NK-92 (cell line): Measurements from ENCODE around the gene TFAM.
"Not testable (repeated sequence)": the region's sequence is repeated elsewhere in the genome, so short reads cannot be mapped to it uniquely, and the experiment has no call there.

Experiments used
- DNase-seq: peaks from one replicate; lab custom pipeline; 2025; ENCODE audit not compliant: unreplicated experiment; lab: John Stamatoyannopoulos, UW

The TFAM gene

DNA sequence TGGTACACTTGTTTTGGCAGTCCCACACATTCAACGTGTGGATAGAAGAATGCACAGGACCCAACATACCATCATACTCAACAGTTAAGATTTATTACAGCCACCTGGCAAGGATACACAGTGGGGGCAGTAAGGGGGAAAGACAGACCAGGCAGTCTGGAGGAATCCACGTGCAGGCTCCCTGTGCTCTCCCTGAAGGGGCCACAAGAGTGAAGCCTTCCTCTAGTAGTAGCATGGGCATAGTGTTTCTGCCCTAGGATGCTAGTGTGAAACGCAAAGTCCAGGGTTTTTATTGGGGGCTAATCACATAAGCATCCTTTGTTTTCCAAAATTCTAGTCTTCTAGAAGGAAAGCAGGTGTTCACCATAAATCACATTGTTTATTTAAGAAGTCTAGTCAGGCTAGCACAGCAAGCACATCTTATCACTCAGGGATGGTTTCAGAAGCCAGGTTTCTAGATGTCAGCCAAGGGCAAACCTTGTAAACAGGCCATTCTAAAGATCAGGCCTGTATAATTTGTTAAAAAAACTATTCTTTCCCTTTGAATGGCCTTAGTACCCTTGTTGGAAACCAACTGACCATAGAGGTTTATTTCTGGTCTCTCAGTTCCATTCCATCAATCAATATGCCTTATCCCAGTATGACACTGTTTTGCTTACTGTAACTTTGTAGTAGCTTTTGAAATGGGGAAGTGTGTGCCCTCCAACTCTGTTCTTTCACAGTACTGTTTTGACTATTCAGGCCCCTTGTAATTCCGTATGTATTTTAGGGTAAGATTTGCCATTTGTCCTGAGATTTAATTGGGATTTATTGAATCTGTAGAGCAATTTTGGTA lies 12.4 kb upstream of the TFAM start:
- DNase-seq: no peak

DNA sequence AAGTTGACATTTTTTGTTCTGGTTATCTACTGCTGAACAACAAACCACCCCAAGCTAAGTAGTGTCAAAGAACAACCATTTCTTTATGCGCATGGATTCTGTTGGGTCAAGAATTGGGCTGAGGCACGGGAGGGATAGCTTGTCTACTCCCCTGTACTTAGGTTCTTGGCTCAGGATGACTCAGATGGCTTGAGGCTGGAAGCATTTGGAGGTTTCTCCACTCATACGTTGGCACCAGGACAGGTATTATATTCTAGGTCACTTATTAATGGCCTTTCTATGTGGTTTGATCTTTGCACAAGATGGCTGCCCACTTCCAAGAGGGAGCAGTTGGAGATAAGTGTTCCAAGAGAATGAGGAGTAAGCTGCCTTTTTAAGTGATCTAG lies 11.8 kb upstream of the TFAM start:
- no peak for DNase-seq

DNA sequence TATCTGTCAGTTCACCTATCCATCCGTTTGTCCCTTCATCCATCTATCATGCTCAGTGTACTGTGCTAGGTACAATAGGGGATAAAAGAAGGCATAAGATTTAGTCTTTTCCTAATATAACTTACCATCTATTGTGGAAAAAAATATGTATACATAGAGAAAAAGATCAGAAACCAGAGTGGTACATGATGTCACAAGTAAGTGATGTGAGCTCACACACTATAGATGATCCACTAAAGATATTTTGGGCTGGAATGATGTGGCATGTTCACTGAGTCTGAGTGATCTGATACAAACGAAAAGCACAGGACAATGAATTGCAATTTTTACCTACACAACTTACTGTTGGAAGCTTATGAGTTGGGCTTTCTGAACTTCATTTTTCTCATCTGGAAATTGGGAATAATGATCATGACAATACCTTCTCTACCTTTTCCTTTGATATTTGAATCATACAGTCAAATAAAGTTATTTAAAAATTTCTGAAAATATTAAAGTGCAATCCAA lies 2.7 kb upstream of the TFAM start:
- no peak for DNase-seq

DNA sequence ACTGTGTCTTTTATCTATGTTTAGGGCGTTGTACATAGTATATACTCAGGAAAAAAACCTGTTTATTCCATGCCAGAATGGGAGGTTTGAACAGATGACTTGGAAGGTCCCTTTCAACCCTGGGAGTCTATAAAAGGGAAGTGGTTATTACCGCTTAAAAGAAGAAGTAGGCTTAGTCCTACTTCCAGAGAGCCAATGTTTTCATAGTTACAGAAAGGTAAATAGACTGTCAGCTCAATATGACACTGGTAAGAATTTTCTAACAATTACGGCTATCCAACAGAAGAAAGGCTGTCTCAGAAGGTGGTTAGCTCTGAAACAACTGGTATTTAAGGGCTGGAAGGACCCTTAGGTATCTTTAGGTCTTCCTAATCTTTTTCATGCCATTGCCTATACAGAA lies 1.1 kb upstream of the TFAM start:
- no peak for DNase-seq

DNA sequence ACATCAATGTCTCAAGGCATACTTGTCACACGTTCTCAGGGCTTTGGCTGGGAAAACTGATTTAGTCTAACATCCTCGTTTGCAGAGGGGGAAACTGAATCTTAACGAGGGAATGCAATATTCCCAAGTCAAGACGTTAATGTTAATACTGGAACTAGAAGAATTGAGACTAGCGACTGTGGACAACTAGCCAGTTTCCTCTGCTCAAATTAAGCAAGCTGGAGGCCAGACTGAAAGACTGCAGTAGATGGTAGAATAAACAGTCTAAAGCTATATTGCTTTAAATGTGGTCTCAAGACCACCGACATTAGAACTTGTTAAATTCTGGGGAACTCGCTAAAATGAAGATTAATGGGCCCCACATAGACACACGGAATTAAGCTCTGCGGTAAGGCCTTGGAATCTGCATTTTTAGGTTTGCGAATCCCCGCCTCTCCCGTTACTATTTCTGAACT lies 639 bp upstream of the TFAM start:
- DNase-seq: no peak

DNA sequence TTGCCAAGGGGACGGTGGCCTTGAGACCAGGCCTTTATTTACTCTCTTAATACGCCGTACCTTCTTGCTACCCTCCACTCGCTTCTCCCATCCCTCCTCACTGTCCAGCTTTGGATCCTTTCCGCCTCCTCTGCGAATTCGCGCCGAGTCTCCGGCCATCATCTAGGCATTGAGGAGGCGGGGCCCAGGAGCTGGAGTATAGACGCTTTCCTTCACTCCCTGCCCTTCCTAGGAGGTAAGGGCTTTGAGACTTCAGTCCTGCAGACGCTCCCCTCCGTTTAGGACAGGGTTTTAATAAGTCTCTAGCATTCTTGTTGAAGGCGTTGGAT lies 538 bp downstream of the TFAM start:
- no peak for DNase-seq

DNA sequence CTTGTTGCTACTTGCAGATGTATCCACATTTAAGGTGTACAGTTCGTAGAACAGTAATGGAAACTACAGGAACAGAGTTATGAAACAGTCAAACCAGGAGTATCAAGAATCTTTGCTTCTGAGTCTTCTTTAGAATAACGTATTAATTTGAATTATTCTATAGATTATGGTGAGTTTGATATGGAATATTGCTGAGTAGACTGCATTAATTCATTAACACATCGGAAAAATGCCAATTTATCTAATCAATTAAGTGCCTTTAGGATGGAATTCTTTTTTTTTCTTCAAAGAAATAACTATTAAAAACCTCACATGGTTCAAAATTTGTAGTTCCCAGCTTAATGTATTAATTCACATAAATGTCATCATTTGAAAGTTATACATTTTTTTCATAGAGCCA lies 3.8 kb downstream of the TFAM start:
- no peak for DNase-seq

DNA sequence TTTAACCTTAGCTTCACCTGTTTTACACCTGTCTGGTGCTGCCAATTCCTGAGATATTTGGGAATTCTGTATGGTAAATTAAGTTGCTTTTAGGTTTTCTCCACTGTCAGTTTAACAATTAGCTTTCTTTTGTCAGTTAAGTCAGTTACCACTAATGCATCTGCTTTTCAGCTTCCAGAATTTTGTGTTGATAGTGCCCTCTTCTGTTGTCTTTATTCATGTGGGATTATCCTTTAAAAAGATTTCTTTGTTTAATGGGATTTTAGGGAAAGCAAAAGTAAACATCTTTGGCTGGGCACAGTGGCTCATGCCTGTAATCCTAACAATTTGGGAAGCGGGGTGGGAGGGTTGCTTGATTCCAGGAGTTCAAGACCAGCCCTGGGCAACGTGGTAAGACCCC lies 8.1 kb downstream of the TFAM start:
- DNase-seq: no peak

DNA sequence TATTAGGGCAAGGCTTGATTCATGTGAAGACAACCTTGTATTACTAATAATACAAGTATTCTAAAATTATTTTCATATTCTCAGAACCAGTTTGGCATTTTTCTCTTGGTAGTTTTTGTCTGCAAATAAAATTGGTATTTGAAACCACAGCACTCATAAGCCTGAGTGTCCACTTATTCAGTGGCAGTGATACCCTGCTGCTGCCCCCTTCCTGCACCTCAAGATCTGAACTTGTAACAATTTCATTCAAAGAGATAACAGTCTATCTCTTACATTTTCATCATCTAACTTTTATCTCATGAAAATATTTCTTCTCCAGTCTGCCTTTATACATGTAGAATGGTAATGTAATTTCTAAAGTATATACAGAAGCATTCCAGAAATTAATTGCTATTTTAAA lies 9.3 kb downstream of the TFAM start:
- no peak for DNase-seq

DNA sequence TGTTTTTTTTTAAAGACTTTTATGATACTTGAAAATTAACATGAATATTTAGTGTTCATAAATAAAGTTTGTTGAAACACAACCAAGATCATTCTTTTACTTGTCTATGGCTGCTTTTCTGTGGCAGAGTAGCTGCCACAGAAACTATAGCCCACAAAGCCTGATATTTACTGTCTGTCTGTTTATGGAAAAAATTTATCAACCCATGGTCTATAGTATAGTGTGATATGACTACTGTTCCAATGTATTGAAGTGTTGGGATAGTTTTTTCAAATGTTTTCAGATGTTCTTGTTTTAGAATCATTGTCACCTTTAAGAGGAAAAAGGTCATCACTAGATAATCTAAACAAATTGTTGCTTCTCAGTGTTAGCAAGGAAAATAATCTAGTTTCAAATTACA lies 10.8 kb downstream of the TFAM start:
- no peak for DNase-seq

DNA sequence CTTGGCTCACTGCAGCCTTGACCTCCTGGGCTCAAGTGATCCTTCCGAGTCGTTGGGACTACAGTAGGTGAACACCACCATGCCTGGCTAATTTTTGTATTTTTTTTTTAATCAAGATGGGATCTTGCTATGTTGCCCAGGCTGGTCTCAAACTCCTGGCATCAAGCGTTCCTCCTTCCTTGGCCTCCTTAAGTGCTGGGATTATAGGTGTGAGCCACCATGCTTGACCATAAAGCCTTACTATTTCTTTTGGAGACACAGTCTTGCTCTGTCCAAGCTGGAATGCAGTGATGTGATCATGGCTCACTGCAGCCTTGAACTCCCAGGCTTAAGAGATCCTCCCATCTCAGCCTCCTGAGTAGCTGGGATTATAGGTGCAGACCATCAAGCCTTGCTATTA lies 12.6 kb downstream of the TFAM start:
- no peak for DNase-seq

DNA sequence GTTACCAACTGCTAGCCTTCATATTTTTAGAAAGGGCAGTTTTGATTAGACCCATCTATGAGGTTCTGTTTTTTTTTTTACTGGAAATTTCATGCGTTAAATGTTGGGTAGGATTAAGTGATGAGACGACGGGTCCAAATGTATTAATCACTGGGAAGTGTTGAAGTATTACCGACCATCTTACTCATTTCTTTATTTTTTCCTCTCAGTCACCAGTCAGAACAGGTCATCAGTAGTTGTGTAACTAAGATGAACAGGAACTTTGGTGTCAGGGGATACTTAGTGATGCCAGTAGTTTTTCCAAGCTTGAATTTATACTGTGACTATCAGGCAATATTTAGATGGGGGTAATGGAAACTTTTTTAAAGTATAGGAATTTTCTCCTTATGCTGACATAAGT lies 14.2 kb downstream of the TFAM start:
- DNase-seq: no peak

DNA sequence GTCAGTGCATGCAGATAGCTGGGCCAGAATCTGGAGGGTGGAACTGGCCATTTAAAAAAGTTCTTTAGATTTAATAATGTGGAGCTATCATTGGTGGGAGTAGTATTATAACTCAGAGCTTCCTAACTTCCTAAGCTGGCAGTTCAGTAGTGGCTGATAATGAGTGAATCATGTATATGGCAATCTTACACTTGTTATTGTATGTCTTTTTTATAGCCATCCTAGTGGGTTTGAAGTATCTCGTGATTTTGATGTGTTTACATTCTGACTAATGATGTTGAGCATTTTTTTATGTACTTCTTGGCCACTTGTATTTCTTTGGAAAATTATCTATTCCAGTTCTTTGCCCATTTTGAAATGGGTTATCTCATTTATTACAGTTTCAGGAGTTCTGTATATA lies 15.4 kb downstream of the TFAM start:
- no peak for DNase-seq

DNA sequence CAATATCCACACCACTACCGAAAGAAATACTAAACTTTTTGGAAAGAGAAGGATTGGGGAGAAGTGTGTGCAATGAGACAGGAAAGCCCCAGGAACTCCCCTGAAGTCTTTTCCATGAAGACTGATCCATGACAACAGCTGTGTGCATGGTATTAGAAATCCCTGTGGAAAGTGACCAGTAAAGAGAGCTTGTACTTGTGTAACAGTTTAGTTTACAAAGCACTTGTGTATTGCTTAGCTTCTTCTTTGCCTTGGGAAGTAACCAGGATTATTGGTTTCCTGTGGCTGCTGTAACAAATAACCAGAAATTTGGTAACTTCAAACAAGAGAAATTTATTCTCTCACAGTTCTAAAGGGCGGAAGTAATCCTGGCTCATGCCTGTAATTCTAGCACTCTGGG lies 18.8 kb downstream of the TFAM start:
- DNase-seq: no peak

DNA sequence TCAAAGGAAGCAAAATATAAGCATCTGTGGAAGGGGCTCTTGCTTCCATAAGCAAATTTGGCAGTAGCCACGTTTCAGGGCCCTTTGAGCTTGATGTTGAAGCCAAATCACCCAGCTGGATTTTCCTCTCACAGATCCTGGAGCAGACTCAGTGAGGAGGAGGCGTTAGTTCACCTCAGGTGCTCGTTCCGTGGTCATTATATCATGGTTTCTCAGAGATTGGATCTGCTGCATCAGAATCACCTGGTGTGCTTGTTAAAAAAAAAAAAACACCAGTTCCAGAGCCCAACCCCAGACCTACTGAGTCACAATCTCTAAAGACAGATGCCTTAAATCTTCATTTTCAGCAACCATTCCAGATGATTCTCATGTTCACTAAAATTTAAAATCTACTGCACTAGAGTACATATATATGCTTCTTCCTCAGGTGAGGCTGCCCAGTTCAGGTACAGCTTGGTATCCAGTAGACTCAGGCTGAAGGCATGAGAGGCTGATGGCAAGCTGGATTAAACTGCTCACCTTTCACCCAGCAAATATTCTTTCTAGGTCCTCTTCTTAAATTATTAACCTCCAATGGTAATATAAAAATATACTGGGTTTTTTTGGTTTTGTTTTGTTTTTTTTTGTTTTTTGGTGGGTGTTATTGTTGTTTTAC lies 24.9 kb downstream of the TFAM start:
- no peak for DNase-seq

DNA sequence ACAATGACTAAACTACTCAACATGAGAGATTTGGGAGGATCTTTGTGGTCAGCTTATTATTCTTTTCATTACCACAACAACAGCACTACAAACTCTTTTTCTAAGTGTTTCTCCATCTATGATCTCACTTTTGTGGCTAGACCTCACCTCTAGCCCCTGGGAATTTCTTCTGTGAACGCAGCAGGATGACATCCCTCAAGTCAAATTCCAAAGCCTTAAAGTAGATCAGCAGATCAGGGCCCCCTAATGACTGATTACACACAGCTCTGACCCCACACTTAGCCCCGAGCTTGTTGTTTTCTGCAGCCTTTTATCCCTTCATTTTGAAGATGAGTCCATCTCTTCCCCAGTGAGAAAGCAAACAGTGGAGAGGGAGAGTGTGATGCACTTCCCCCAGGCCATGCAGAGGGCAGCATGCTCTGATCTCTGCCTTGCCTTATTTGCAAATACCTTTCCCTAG lies 27.3 kb downstream of the TFAM start:
- DNase-seq: no peak

DNA sequence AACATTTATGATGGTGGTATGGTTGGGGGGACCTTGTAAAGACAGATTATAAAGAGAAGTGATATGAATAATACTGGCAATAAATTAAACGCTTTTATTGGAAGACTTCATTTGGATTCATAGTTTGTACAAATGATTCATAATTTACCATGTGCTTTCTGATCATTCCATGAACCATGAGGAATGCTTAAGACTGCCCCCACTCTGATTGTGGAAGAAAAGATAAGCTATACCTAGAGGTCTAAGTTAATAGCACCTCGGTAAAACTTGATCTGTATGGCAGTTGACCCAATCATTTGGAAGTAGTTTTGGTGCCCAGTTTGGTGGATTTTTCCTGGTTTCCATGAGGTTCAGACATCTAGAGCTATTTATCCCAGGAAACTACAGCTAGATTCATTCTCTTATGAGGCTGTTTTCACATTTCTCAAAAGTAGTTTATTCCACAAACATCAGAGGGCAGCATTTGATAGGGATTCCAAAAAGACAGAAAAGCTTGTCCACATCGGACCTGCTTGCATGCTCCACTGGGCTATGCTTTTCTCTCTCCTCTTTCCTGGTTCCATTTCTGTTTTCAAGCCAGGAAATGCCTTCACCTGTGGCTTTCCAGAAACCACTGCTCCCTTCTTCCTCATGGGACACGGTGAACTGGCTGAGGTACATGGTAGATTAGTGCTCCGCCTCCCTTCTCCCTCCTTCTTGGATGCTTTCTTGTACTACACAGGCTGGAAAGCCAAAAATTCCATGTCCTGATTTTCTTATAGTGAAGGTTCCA lies 29.2 kb downstream of the TFAM start:
- DNase-seq: no peak

DNA sequence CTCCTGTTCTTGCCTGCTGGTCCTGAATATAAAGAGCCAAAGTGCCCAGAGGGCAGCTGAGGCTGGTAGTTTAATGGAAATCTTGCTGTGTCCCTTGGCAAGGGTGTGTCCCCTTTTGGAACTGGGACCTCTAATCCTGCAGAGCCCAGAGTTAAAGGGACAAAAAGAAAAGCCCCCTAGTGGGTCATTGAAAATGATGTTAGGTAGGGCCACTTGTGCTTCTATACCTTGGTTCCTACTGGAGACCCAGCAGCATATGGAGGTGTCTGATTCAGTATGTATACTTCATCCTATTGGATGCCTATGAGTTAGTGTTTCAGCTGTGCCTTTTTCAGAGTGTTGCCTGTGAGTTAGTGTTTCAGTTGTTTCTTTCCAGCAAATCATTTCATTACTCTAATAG lies 30.5 kb downstream of the TFAM start:
- DNase-seq: no peak

DNA sequence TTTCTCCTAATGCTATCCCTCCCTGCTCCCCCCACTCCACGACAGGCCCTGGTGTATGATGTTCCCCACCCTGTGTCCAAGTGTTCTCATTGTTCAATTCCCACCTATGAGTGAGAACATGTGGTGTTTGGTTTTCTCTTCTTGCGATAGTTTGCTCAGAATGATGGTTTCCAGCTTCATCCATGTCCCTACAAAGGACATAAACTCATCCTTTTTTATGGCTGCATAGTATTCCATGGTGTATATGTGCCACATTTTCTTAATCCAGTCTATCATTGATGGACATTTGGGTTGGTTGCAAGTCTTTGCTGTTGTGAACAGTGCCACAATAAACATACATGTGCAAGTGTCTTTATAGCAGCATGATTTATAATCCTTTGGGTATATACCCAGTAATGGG lies 32.7 kb downstream of the TFAM start:
- DNase-seq: not testable (repeated sequence)

DNA sequence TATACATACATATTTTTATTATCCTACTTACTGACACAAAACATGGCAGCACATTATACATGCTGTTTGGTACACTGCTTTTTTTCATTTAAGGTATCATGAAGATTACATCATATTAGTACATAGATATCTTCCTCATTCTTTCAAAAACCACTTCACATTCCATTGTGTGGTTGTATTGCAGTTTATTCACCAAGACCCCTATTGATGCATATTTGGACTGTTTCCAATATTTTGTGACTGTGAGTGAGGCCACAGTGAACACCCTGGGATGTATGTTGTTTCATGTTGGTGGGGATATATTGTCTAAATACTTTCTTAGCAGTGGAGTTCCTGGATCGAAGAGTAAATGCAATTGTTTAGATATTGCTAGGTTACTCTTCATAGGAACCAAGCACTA lies 39.0 kb downstream of the TFAM start:
- DNase-seq: no peak

DNA sequence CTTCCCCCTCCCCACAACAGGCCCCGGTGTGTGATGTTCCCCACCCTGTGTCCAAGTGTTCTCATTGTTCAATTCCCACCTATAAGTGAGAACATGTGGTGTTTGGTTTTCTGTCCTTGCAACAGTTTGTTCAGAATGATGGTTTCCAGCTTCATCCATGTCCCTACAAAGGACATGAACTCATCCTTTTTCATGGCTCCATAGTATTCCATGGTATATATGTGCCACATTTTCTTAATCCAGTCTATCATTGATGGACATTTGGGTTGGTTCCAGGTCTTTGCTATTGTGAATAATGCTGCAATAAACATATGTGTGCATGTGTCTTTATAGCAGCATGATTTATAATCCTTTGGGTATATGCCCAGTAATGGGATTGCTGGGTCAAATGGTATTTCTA lies 43.2 kb downstream of the TFAM start:
- DNase-seq: not testable (repeated sequence)

DNA sequence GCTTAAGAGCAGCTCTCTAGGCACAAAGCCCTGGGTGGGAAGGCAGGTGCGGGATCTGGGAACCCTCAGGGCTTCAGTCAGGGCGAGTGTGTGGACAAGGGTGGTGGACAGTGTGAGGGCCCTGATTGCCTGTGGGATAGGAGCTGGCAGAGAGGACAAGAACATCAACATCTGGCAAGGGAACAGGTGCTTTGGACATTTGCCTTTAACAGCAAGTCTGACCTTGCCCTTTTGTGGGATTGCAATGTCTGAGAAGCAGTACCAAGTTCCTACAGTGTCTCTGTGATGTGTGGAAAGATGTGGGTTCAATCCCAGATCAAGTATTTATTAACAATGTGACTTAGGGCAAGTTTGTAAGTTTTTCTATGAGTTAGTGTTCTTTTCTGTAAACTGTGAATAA lies 46.7 kb downstream of the TFAM start:
- no peak for DNase-seq
